GM18867 (cell line): ENCODE measurements around the gene BAIAP2.
"Not testable (repeated sequence)": the region's sequence is repeated elsewhere in the genome, so short reads cannot be mapped to it uniquely, and the experiment has no call there.

Experiments
- ATAC-seq: cut with Tn5 transposase; IDR thresholded peaks from one replicate; pipeline ENCODE4 v1.9.1; 2021; ENCODE audit warnings: mild to moderate bottlenecking, moderate library complexity; ENCODE audit not compliant: unreplicated experiment

The BAIAP2 gene

GRCh38 chr17:81021531-81022343 is 13.2 kb upstream of the BAIAP2 start:
- no peak for ATAC-seq

GRCh38 chr17:81022344-81022676 is 12.6 kb upstream of the BAIAP2 start:
- no peak for ATAC-seq

DNA sequence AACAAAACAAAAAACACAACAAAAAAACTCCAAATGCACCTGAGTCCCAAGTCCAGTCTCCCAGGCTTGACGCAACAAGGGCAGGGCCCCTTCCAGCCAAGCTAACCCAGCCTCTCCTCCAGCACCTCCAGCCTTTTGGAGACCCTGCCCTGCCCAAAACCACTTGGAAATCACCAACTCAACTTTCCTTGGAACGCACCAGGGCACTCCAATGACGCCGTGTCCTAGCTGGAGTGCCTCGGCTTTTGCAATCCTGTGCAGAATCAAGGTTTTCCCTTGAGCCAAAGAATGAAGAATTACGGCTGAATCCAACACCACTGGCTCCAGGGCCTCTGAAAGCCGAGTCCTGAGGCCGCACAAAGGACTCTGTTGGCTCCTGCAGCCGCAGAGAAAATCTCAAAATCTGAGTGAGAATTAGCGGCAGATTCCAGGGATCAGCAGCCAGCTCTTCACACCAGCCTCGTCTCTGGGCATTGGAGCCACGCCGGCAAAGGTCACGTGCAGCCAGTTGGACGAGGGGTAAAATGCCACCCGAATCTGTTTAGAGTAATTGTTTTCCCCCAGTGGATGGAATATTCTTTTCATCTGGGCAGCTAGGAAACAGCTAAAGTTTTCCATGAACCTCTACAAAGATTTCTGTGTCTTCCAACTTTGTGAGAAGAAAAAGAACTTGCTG is 9.7 kb upstream of the BAIAP2 start:
- no peak for ATAC-seq

DNA sequence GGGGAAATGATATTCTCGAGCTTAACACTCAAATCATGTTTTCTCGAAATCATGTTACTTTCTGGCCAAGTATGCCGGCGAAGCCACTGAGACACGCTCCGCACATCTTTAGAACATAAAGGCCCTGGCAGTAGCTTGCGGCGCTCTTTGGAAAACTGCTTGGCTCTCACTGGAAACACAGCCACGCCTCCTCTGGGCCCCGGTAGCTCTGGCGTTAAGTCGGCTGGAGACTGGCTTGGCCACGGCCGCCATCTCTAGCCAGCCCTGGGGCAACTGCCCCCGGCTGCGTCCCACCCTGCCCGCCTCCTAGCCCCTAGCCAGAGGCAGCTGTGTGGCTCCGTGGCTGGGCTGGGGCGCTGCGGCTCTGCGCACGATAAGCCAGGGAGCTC is 9.2 kb upstream of the BAIAP2 start:
- no peak for ATAC-seq

- no peak for ATAC-seq
These were observed 8.5 kb upstream of the BAIAP2 start for GRCh38 chr17:81026266-81027036.

DNA sequence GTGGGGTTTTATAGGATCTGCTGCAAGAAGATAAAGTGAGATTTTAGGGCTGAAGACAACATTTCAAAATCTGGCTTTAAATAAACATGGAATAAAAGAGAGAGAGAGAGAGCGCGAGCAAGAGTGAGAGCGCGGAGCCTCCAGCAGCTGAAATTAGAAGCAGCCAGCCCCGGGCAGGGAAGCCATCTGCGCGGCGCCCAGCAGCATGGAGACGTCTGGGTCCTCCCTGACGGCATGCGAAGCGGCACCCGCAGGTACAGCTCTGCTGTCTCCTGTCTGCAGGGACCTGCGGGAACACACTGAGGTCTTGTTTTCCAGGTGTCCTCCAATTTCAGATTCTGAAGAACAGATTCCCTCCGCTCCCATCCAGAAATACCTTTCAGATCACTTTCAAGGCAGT is 7.9 kb upstream of the BAIAP2 start:
- ATAC-seq: no peak

GRCh38 chr17:81027591-81028505 is 7.1 kb upstream of the BAIAP2 start:
- ATAC-seq: no peak

- no peak for ATAC-seq
These were observed 6.5 kb upstream of the BAIAP2 start for GRCh38 chr17:81028506-81028858.

DNA sequence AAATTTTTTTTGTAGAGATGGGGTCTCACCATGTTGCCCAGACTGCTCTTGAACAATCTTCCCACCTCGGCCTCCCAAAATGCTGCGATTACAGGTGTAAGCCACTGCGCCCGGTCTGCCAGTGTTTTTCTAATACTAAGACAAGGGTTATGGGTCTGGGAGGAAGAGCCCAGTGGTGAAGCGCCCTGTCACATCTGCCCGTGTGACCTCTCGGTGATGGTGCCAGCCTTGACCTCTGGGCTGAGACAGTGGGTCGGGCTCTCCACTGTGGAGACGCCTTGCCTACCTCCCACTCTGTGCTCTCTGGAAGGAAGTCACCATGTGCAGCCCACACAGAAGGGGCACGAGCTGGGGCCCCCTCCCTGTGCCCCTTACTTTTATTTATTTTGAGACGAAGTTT is 5.1 kb upstream of the BAIAP2 start:
- no peak for ATAC-seq

DNA sequence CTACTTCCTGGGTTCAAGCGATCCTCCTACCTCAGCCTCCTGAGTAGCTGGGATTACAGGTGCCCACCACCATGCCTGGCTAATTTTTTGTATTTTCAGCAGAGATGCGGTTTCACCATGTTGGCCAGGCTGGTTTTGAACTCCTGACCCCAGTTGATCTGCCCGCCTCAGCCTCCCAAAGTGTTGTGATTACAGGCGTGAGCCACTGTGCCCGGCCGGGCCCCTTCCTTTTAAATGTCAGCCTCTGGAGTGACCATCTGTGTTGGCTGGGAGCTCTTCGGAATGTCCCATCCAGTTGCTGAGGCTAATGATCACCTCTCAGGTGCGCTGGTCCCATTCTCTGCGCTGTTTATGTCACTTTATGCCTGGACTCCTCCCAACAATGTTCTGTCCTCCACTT is 4.6 kb upstream of the BAIAP2 start:
- not testable (repeated sequence) for ATAC-seq

- no peak for ATAC-seq
These were observed 4.0 kb upstream of the BAIAP2 start for GRCh38 chr17:81030741-81031565.

- no peak for ATAC-seq
These were observed 3.1 kb upstream of the BAIAP2 start for GRCh38 chr17:81031566-81032550.

DNA sequence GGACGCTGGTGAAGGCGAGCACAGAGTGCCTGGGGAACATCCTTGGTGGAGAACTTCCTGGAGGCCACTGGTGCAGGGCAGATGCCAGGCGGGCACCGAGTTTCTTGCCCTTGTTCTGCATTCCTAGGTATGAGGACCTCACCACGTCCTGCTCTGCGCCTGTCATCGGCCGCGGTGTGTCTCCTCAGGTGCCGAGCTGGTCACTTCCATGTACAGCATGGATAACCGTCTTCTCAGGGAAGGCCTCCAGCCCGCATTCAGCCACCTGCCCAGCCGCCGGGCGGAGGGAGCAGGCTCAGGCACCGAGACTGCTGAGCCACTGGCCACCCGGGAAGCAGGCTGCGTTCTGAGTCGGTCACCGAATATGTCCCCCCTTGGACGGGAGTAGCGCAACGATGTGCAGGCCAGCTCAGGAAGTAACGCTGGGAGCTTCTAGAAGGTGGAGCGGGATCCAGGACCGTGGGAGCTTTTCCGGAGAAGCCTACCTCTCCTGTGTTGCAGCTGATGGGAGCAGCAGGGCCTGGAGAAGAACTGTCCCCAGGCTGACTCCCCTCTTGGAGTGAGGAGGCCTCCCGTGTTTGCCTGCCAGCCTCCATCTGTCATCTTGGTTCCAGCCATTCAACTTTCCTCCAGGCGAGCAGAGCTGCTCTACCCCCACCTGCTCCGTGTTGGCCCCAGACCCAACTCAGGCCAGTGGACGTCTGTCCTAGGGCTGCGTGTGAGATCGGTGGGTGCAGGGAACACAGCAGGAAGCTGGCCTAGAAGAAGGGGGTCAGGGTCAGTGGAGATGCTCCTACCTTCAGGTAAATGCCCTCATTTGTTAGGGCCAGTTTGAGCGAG is 2.1 kb upstream of the BAIAP2 start:
- ATAC-seq: no peak

DNA sequence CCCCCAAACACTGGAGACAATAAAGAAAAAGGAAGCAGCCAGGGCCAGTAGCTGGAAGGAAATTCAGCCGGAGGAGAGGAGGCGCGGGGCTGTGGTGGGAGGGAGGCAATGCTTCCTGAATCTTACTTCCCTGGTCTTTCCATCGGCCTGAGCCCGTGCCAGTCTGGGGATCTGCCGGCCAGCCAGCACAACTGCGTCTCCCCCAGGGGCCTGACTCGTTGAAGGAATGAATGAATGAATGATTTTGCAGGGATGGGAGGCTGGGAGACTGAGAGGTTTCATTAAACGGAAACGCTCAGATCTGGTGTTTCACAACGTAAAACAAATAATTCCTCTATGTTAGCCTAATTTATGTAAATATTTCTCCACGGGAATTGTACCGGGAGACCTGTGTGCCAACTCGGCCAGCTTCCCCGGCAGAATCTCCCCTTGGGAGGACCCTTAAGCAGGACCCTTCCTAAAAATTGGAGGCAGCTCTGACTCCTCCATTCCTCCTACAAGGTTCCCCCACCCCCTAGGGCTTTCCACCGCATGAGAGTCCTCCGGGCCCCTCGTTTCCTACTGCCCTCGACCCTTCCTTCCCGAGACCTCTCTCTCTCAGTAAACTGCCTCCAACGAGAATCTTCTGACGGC is 1.3 kb upstream of the BAIAP2 start:
- ATAC-seq: no peak

GRCh38 chr17:81034168-81034777 is 678 bp upstream of the BAIAP2 start:
- no peak for ATAC-seq

- ATAC-seq: peak; percentile 15
These were observed 708 bp downstream of the BAIAP2 start for GRCh38 chr17:81035521-81036196.
